ENCODE data around the gene RGS17. TPM values are rescaled to one million over a fixed set of nuclear protein-coding genes. Genes with fewer than 3 reads are reported as not detected.

The RGS17 gene
- total and polyA plus RNA-seq, 2 of the 13 experiments (the other 11 are each of a cell fraction or from before 2014, with no cell fraction given), result 0.04 TPM; not detected in 1

GRCh38 chr6:153001767-153002612 is 129.1 kb downstream of the RGS17 start (continued):
- TF ChIP-seq AKAP8 (CRISPR knock-in tag; IDR thresholded peaks at IDR 0.05) (peak; percentile 18; the same call in 1 of the 2 replicates), STAT6 (CRISPR knock-in tag; IDR thresholded peaks at IDR 0.05; ENCODE audit: borderline replicate concordance) (0 out of 2 replicates have a peak, but pooled peaks have one; percentile 7), ZNF441 (CRISPR knock-in tag; IDR thresholded peaks at IDR 0.05; ENCODE audit: borderline replicate concordance) (peak; percentile 34; the same call in 1 of the 2 replicates), HNRNPL (IDR thresholded peaks at IDR 0.05; ENCODE audit: low read depth, low read length) (no peak), ZNF274 (CRISPR knock-in tag; IDR thresholded peaks at IDR 0.05) (0 out of 2 replicates have a peak, but pooled peaks have one; percentile 22), CBFB (CRISPR knock-in tag; IDR thresholded peaks at IDR 0.05) (no peak), KAT7 (CRISPR knock-in tag; IDR thresholded peaks at IDR 0.05; ENCODE audit: borderline replicate concordance) (peak; percentile 15; the same call in 1 of the 2 replicates), ZNF615 (CRISPR knock-in tag; IDR thresholded peaks at IDR 0.05; ENCODE audit: borderline replicate concordance) (peak; percentile 52; the same call in 1 of the 2 replicates), EEA1 (CRISPR knock-in tag; IDR thresholded peaks at IDR 0.05; ENCODE audit: borderline replicate concordance) (0 out of 2 replicates have a peak, but pooled peaks have one; percentile 61), DZIP1 (CRISPR knock-in tag; IDR thresholded peaks at IDR 0.05) (0 out of 2 replicates have a peak, but pooled peaks have one; percentile 16), ZBTB1 (CRISPR knock-in tag; IDR thresholded peaks at IDR 0.05; ENCODE audit: borderline replicate concordance) (no peak), MAFK (conservative IDR thresholded peaks at IDR 0.05 in 1 of 2, IDR thresholded peaks at IDR 0.05 in 1 of 2; ENCODE audit: low read length in 2 of 2) (no peak), ZNF557 (CRISPR knock-in tag; IDR thresholded peaks at IDR 0.05) (no peak)
- TF ChIP-seq, protein P1, sequence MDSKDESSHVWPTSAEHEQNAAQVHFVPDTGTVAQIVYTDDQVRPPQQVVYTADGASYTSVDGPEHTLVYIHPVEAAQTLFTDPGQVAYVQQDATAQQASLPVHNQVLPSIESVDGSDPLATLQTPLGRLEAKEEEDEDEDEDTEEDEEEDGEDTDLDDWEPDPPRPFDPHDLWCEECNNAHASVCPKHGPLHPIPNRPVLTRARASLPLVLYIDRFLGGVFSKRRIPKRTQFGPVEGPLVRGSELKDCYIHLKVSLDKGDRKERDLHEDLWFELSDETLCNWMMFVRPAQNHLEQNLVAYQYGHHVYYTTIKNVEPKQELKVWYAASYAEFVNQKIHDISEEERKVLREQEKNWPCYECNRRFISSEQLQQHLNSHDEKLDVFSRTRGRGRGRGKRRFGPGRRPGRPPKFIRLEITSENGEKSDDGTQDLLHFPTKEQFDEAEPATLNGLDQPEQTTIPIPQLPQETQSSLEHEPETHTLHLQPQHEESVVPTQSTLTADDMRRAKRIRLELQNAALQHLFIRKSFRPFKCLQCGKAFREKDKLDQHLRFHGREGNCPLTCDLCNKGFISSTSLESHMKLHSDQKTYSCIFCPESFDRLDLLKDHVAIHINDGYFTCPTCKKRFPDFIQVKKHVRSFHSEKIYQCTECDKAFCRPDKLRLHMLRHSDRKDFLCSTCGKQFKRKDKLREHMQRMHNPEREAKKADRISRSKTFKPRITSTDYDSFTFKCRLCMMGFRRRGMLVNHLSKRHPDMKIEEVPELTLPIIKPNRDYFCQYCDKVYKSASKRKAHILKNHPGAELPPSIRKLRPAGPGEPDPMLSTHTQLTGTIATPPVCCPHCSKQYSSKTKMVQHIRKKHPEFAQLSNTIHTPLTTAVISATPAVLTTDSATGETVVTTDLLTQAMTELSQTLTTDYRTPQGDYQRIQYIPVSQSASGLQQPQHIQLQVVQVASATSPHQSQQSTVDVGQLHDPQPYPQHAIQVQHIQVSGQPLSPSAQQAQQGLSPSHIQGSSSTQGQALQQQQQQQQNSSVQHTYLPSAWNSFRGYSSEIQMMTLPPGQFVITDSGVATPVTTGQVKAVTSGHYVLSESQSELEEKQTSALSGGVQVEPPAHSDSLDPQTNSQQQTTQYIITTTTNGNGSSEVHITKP (CRISPR knock-in tag; IDR thresholded peaks at IDR 0.05; ENCODE audit: low read depth), result no peak
- TF ChIP-seq, protein P2, sequence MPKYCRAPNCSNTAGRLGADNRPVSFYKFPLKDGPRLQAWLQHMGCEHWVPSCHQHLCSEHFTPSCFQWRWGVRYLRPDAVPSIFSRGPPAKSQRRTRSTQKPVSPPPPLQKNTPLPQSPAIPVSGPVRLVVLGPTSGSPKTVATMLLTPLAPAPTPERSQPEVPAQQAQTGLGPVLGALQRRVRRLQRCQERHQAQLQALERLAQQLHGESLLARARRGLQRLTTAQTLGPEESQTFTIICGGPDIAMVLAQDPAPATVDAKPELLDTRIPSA (CRISPR knock-in tag; IDR thresholded peaks at IDR 0.05; ENCODE audit: borderline replicate concordance), result no peak
- TF ChIP-seq, protein P3, sequence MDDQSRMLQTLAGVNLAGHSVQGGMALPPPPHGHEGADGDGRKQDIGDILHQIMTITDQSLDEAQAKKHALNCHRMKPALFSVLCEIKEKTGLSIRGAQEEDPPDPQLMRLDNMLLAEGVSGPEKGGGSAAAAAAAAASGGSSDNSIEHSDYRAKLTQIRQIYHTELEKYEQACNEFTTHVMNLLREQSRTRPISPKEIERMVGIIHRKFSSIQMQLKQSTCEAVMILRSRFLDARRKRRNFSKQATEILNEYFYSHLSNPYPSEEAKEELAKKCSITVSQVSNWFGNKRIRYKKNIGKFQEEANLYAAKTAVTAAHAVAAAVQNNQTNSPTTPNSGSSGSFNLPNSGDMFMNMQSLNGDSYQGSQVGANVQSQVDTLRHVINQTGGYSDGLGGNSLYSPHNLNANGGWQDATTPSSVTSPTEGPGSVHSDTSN (CRISPR knock-in tag; IDR thresholded peaks at IDR 0.05; ENCODE audit: borderline replicate concordance), result no peak
